T-helper 1 cell (primary cell): ENCODE measurements around the gene WDHD1.
"Not testable (repeated sequence)": the region's sequence is repeated elsewhere in the genome, so short reads cannot be mapped to it uniquely, and the experiment has no call there.

ENCODE experiments used
- DNase-seq, 5 donors: peaks; one replicate each; pipeline ENCODE4 v3.0.0-alpha.2; 2012 to 2020

WDHD1 gene

GRCh38 chr14:55045087-55045486 lies 18.2 kb upstream of the WDHD1 start:
- DNase-seq: no peak

- DNase-seq: no peak
These were observed 16.6 kb upstream of the WDHD1 start for GRCh38 chr14:55043528-55043927.

GRCh38 chr14:55038708-55039107 lies 11.8 kb upstream of the WDHD1 start:
- no peak for DNase-seq

GRCh38 chr14:55037995-55038394 lies 11.1 kb upstream of the WDHD1 start:
- not testable (repeated sequence) for DNase-seq

DNA sequence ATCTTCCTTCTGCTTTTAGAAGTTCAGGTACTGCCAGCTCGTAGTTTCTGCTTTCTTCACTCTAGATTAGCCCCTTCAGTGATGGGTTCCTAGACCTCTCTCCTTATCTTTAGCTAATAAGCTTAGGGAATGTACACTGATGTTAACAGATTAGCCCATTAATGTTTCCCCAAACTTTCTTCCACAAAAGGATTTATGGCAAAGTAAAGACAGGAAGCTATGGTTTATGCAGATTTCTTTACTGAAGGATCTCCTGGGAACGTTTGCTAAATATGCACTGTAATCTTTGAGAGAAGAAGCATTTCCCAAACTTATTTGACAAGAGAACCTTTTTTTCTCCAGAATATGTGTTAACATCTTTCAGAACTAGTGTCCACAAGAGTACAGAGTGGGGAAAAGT lies 4.3 kb upstream of the WDHD1 start:
- DNase-seq: no peak

GRCh38 chr14:55028476-55028875 lies 1.6 kb upstream of the WDHD1 start:
- DNase-seq: no peak

DNA sequence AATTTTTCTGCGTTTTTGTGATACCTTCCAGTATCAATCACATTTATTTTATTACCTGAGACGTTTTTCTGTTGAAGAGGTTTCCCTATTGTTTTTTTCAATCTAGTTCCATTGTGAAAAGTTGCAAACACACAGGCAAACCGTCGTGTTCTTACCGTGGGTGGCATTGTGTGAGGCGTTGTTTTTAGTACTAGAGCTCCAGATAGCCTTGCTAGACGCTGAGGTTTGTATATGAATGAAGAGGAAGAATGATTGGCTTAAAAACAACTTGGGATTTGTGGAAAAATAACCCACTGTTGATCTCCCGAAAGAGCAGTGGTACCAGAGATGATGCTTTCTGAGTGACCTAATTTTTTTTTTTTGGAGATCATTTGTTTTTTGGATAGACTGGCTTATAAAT lies 1.2 kb upstream of the WDHD1 start:
- no peak for DNase-seq

DNA sequence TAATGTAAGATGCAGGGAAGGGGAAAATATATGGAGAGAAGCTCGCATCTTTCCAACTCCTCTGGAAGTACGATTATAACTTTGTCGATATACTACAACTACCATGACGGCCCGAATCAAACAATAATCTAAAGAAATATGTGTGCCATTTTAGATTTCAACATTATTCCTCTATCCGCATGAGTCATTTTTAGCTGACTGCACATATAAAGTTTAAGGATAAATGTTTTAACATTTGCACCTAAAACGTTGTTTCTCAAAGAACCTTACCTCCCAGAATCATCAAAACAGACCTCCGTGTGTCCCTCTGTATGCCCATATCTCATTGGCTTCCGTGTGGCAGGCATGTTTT lies 482 bp downstream of the WDHD1 start:
- DNase-seq: no peak

- DNase-seq: no peak
These were observed 951 bp downstream of the WDHD1 start for GRCh38 chr14:55025948-55026347.

- not testable (repeated sequence) for DNase-seq
These were observed 2.5 kb downstream of the WDHD1 start for GRCh38 chr14:55024365-55024764.

GRCh38 chr14:55019968-55020554 lies 6.8 kb downstream of the WDHD1 start:
- no peak for DNase-seq

GRCh38 chr14:55015006-55015405 lies 11.9 kb downstream of the WDHD1 start:
- no peak for DNase-seq

DNA sequence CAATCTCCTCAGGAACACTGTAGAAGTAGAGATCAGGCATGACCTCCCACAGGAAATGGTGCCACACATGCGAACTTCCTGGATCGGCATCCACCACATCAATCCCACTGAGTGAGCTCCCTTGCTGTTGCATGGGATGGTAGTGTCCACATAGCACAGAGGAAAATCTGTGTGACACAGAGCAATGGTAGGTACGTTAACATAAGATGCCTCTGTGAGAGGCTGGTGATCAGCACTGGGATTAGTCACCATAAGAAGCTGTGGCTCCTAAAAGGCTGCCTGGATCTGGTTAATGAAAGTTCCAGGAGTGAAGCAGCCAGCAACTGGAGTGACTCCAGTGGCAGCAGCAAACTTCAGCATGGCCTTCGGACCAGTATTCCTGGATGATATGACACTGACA lies 21.8 kb downstream of the WDHD1 start:
- DNase-seq: no peak

DNA sequence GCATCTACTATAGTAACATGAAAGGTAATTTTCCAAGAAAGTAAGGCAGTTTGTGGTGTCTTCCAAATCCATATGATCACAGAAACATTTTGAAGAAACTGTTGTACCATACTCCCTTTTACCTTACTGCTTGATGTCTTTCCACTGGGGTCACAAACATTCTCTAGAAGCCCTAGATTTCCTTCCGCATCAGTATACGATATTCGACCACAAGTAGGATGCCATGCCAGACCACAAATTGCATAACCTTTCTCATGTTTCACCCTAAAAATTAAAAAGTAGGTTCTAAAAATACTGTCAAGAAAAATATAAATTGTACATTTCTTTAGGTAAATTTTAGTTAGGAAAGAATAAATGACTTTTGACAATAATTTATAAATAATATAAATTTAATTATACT lies 26.5 kb downstream of the WDHD1 start:
- no peak for DNase-seq

DNA sequence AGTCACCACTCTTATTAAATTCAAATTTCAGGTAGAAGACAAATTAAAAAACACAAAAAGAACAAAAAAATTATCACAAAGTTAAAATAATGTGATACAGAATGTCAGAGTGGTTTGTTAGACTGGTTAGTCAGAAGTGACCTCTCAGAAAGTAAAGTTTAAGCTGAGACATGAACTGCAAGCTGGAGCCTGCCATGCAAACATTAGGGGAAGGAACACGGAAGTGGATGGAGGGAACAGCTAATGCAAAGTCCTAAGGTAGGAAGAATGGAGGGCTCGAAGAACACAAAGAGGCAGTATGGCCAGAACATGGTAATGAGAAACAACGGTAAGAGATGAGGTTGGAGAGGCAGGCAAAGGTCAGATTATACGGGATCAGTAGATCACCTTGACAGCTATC lies 41.7 kb downstream of the WDHD1 start:
- no peak for DNase-seq

GRCh38 chr14:54981698-54982097 lies 45.2 kb downstream of the WDHD1 start:
- DNase-seq: no peak

- DNase-seq: no peak
These were observed 47.9 kb downstream of the WDHD1 start for GRCh38 chr14:54979039-54979438.

DNA sequence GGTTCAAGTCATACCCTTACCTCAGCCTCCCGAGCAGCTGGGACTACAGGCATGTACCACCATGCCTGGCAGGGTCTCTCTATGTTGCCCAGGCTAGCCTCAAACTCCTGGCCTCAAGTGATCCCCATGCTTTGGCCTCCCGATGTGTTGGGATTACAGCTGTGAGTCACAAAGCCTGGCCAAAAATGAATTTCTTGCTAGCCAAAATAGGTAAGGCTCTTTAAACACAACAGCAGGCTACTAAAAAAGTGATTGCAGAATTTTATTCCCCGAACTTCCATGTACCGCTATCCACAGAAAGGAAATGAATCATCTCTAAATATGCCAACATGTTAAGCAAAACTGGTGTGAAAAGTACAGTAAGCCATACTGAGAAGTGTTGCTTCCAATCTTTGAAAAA lies 50.6 kb downstream of the WDHD1 start:
- no peak for DNase-seq

- DNase-seq: peak in 1 of 5 donors; percentile 6
These were observed 51.0 kb downstream of the WDHD1 start for GRCh38 chr14:54975856-54976255.

DNA sequence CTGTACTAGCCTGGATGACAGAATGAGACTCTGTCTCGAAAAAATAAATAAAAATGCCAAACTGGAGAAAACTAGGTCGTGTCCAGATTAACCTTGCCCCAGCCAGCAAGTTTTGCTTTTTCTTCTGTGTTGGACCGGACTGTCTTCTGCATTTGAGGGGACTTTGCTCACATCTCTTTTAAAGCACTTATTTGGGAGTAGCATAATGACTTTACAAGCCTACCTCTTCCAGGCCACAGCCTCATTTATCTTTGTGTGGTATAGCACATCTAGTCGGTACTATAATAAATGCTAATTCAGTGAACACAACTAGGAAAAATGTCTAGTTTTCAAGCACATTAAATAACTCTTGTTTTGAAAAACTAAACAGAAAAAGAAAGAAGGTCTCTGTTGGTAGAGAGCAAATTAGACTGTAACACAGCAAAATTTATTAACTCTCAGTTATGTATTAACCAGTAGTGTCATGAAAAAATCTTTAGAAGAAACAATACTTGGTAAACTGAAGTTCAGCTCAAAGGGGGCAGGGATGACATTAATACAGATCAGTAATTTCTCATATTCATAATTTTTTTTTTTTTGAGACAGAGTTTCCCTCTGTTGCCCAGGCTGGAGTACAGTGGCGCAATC lies 52.0 kb downstream of the WDHD1 start:
- DNase-seq: no peak

DNA sequence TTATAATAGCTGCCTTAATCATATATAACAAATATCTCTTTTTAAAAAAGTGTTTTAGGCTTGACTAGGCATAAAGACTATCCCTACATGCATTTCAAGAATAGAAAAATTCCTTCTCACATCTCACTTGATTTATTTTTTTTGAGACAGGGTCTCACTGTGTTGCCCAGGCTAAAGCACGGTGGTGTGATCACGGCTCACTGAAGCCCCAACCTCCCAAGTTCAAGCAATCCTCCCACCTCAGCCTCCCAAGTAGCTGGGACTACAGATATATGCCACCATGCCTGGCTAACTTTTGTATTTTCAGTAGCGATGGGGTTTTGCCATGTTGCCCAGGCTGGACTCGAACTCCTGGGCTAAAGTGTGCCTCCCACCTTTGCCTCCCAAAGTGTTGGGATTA lies 59.4 kb downstream of the WDHD1 start:
- no peak for DNase-seq

DNA sequence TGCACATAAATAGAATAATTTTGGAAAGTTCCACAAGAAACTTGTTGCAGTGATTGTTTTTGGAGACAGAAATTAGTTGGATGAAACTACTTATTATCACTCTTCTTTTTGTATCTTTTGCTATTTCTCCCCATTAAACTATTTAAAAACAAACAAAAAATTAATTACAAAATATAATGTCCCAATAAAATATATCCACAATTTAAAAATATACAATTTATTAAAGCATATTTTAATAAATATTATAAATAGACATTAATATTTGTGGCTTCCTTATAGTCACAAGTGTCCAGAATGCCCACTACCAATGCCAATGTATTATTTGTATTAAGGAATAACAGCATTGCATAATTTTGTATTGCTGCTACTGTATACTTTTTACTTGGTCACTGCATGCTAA lies 71.8 kb downstream of the WDHD1 start:
- DNase-seq: no peak

DNA sequence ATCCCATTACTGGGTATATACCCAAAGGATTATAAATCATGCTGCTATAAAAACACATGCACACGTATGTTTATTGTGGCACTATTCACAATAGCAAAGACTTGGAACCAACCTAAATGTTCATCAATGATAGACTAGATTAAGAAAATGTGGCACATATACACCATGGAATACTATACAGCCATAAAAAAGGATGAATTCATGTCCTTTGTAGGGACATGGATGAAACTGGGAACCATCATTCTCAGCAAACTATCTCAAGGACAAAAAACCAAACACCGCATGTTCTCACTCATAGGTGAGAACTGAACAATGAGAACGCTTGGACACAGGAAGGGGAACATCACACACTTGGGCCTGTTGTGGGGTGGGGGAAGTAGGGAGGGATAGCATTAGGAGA lies 73.3 kb downstream of the WDHD1 start:
- not testable (repeated sequence) for DNase-seq

- not testable (repeated sequence) for DNase-seq
These were observed 74.1 kb downstream of the WDHD1 start for GRCh38 chr14:54952803-54953202.

DNA sequence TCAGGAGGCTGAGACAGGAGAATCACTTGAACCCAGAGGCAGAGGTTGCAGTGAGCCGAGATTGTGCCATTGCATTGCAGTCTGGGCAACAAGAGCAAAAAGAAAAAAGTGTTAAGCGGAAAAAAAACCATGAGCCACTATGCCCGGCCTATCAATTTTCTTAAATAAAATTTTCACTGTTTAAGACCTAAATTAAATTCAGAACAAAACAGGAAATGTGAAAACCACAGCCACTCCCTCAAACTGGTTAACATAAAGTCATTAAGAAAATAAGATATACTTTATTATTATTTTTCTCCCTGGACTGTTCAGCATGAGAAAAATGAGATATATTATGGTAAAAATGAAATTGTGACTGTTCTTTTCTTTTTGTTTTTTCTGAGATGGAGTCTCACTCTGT lies 79.7 kb downstream of the WDHD1 start:
- no peak for DNase-seq
